ENCODE results near the gene AQP6.

DNA sequence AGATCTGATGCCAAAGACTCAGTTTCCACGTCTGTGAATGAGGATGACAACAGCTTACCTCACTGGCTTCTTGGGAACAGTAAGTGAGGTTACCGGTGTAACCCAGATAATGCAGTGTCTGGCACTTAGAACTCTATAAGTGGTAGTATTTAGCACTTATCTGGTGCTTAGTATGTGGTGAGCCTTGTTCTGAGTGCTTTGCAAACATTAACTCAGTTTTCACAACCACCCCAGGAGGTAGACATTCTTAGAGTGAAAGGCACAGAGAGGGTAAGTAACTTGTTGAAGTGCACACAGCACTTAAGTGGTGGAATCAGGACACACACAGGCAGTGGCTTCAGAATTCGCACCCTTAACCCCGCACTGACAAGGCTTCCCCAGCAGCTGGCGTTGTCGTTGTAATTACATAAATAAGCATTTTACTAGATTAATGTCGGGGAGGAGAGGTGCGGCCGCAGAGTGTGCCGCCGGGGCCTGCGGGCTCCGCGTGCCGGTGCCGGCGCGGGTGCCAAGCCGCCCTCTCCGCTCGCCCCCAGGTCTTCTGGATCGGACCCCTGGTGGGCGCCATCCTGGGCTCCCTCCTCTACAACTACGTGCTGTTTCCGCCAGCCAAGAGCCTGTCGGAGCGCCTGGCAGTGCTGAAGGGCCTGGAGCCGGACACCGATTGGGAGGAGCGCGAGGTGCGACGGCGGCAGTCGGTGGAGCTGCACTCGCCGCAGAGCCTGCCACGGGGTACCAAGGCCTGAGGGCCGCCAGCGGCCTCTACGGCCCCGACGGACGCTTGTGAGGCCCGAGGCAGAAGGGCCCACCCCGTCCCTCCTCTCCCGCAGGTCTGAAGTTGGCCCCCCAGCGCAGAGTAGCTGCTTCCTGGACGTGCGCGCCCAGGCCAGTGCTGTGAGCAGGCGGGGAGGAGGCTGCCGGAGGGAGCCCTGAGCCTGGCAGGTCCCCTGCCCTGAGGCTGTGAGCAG, 17.6 kb upstream of the AQP6 start:
- TF ChIP-seq POLR2A (IDR thresholded peaks at IDR 0.05) = no peak
- TF ChIP-seq, protein P1, sequence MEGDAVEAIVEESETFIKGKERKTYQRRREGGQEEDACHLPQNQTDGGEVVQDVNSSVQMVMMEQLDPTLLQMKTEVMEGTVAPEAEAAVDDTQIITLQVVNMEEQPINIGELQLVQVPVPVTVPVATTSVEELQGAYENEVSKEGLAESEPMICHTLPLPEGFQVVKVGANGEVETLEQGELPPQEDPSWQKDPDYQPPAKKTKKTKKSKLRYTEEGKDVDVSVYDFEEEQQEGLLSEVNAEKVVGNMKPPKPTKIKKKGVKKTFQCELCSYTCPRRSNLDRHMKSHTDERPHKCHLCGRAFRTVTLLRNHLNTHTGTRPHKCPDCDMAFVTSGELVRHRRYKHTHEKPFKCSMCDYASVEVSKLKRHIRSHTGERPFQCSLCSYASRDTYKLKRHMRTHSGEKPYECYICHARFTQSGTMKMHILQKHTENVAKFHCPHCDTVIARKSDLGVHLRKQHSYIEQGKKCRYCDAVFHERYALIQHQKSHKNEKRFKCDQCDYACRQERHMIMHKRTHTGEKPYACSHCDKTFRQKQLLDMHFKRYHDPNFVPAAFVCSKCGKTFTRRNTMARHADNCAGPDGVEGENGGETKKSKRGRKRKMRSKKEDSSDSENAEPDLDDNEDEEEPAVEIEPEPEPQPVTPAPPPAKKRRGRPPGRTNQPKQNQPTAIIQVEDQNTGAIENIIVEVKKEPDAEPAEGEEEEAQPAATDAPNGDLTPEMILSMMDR (IDR thresholded peaks at IDR 0.05) = no peak
